Adrenal gland (tissue), 5 donors: ENCODE results near the gene UBA3.

Source experiments
- POLR2A ChIP-seq, 2 donors: fragments of 450-650 bp; IDR thresholded peaks; one replicate each; pipeline ENCODE4 v1.6.1; 2017; ENCODE audit warnings: antibody characterized with exemption in 2 of 2, mild to moderate bottlenecking in 2 of 2, moderate library complexity in 1 of 2
- TF ChIP-seq, protein P1 (sequence below), 6 experiments: fragments of 450-650 bp in 4 of 6; fragments of 200-600 bp in 2 of 6; sonication (generic) in 1 of 6; IDR thresholded peaks; 1 replicate in 5 of 6; 2 replicates in 1 of 6; pipeline versions ENCODE4 v1.5.1 to v1.8.0; 2016 to 2021; ENCODE audit warnings: antibody characterized with exemption in 6 of 6, mild to moderate bottlenecking in 2 of 6, moderate library complexity in 1 of 6
- donor health status: DM: no; HTN: no; CAD: no.

DNA sequence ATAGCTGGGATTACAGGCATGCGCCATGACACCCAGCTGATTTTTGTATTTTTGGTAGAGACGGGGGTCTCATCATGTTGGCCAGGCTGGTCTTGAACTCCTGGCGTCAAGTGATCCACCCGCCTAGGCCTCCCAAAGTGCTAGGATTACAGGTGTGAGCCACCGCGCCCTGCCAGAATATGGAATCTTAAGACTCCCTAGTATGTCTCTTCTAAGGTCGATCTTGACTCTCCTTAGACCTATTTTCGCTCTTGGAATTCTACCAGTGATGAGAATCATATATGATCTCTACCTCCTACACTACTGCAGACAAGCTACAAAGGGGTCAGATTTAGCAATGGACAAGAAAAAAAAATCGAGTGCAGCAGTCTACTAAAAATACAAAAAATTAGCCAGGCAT lies 47.4 kb downstream of the UBA3 start:
- TF ChIP-seq, protein P1, sequence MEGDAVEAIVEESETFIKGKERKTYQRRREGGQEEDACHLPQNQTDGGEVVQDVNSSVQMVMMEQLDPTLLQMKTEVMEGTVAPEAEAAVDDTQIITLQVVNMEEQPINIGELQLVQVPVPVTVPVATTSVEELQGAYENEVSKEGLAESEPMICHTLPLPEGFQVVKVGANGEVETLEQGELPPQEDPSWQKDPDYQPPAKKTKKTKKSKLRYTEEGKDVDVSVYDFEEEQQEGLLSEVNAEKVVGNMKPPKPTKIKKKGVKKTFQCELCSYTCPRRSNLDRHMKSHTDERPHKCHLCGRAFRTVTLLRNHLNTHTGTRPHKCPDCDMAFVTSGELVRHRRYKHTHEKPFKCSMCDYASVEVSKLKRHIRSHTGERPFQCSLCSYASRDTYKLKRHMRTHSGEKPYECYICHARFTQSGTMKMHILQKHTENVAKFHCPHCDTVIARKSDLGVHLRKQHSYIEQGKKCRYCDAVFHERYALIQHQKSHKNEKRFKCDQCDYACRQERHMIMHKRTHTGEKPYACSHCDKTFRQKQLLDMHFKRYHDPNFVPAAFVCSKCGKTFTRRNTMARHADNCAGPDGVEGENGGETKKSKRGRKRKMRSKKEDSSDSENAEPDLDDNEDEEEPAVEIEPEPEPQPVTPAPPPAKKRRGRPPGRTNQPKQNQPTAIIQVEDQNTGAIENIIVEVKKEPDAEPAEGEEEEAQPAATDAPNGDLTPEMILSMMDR (IDR thresholded peaks at IDR 0.05): no peak
- TF ChIP-seq POLR2A (IDR thresholded peaks at IDR 0.05): no peak
